ENCODE measurements around the gene TP53TG5. TPM values are rescaled to one million over a fixed set of nuclear protein-coding genes. Genes with fewer than 3 reads are reported as not detected.
A peak's percentile ranks its signal among the peaks of the same experiment; 100 is the strongest.
"Not testable (repeated sequence)": the region's sequence is repeated elsewhere in the genome, so short reads cannot be mapped to it uniquely, and the experiment has no call there.

The TP53TG5 gene
- total RNA-seq, 5 donors from 2014 or later (not counting 1 experiment from before 2014, with no cell fraction given) = 0.10 to 0.23 (median 0.16) TPM; not detected in 2

DNA sequence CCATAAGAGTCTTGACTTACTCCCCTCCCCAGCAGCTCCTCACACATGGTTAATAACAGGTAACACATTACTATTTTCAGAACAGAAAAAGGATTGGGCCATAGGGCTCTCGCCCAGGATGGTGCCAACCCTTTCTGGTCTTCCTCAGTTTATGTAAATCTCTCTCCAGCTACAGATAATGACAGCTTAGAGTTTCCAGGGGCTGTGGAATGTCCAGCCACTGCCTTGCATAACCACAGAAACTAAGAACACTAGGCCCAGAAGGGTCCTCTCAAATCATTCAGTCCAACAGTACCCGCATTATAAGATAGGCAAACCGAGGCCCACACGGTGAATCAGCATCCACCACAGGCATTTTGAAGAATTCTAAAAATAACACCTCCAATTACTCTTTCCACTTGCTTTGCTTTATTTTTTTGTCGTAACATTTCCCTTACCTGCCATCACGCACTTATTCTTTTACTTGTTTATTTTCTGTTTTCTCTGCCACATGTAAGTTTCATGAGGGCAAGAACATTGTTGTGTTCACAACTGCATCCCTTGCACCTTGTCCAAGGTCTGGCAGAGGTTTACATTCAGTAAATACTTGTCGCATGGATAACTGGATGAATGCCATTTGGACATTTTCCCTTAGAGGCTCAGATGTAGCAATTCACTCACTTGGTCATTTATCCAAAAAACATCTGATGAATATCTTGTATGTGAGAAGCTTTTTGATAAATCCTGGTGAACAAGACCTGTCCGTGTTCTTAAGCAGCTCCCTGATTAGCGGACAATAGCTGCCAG, 23.5 kb downstream of the TP53TG5 start:
- ChIA-PET POLR2A (no interaction called here), CTCF (interaction anchor here in 1 of 2 donors (1.9 kb wide), 1 partner anchor 82 kb away, joined by 5 read pairs; no protein-coding TSS in a partner anchor)
- Histone ChIP-seq H3K4me1 (ENCODE audit: control insufficient read depth in 1 of 2, extremely low read depth in 1 of 2, insufficient read depth in 2 of 2, low read length in 2 of 2) (no peaks in the 10 kb centered on the region), H3K36me3 (ENCODE audit: control insufficient read depth in 2 of 2, extremely low read depth in 1 of 2, insufficient read depth in 1 of 2, low read length in 1 of 2) (no peaks in the 10 kb centered on the region), H3K27ac (ENCODE audit: low read length) (no peak overlapping the region), H3K9me3 (no peaks in the 10 kb centered on the region), H3K4me3 (ENCODE audit: control insufficient read depth in 1 of 2, extremely low read depth in 1 of 2, low read length in 1 of 2) (no peak overlapping the region), H3K27me3 (replicated peaks in 1 of 2; ENCODE audit: control insufficient read depth in 2 of 2, extremely low read depth in 1 of 2, insufficient read depth in 2 of 2, low read length in 1 of 2) (no peaks in the 10 kb centered on the region)
- no peak for DNase-seq
- H3K9me3 Mint-ChIP-seq = no peaks in the 10 kb centered on the region
- peak overlapping the region; percentile 85 to 91 for H3K27ac Mint-ChIP-seq
- 69% methylated on average over 7 of the region's 9 CpGs for WGBS (ENCODE audit: insufficient coverage)
- H3K4me3 Mint-ChIP-seq = no peak overlapping the region
- no peaks in the 10 kb centered on the region for H3K27me3 Mint-ChIP-seq
- peaks cover 0 to 36% (median 30%) of the 10 kb centered on the region in 3 donors for H3K4me1 Mint-ChIP-seq
- H3K36me3 Mint-ChIP-seq = no peaks in the 10 kb centered on the region
- ATAC-seq (replicated peaks in 1 of 4) = no peak

DNA sequence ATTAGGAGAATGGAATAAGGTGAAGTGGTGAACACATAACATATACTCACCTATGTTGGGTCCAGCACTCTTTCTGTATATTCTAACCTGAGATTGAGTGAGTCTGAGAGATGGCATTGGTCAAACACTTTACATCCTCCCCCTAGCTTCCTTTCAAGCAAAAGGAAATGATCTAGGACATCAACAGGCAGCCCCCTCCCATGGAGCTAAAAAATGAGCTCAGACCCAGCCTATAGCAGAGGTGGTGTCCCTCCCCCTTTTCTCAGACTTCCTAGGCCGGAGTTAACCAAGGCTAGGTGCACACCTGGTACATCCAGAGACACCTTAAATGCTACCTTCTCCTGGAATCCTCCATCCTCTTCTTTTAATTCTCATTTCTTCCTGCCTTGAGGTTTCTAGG, 24.4 kb downstream of the TP53TG5 start:
- Mint-ChIP-seq H3K27ac (peak overlapping the region; percentile 3 to 45), H3K36me3 (no peaks in the 10 kb centered on the region), H3K4me3 (no peak overlapping the region), H3K4me1 (peaks cover 0 to 36% (median 30%) of the 10 kb centered on the region in 3 donors), H3K27me3 (no peaks in the 10 kb centered on the region), H3K9me3 (no peaks in the 10 kb centered on the region)
- Histone ChIP-seq H3K27me3 (replicated peaks in 1 of 2; ENCODE audit: control insufficient read depth in 2 of 2, extremely low read depth in 1 of 2, insufficient read depth in 2 of 2, low read length in 1 of 2) (no peaks in the 10 kb centered on the region), H3K36me3 (ENCODE audit: control insufficient read depth in 2 of 2, extremely low read depth in 1 of 2, insufficient read depth in 1 of 2, low read length in 1 of 2) (no peaks in the 10 kb centered on the region), H3K4me1 (ENCODE audit: control insufficient read depth in 1 of 2, extremely low read depth in 1 of 2, insufficient read depth in 2 of 2, low read length in 2 of 2) (peaks cover 0 to under 1% of the 10 kb centered on the region in 2 experiments), H3K9me3 (no peaks in the 10 kb centered on the region), H3K27ac (ENCODE audit: low read length) (no peak overlapping the region), H3K4me3 (ENCODE audit: control insufficient read depth in 1 of 2, extremely low read depth in 1 of 2, low read length in 1 of 2) (no peak overlapping the region)
- ChIA-PET CTCF (interaction anchor here in 1 of 2 donors (1.9 kb wide), 1 partner anchor 83 kb away, joined by 5 read pairs; no protein-coding TSS in a partner anchor), POLR2A (no interaction called here)
- 80% methylated on average over 1 of the region's 1 CpG for WGBS (ENCODE audit: insufficient coverage)
- DNase-seq (no peak), ATAC-seq (replicated peaks in 1 of 4) (no peak)

DNA sequence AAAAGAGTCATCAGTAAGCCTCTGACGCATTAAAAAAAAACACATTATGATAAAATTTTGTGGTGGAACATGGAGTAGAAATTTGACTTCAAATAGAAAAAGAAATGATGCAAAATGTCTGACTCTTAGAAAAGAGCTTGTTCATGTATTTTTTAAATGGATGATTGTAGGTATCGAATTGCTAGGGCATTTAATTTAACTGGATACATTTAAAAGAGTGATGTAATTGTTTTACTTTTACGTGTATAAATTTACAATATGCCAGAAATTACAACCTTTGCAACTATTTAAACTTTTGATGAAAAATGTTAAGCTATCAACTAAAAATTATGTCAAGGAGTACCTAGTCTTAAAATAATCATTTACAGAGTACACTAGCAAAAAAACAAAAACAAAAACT, 25.4 kb downstream of the TP53TG5 start:
- CTCF ChIA-PET = interaction anchor here (0.5 to 1.9 kb wide), 5 partner anchors 10 to 84 kb away, joined by 3 to 7 read pairs (median 5); partner anchors contain the start of gene SYS1 (in 1 of the 2)

DNA sequence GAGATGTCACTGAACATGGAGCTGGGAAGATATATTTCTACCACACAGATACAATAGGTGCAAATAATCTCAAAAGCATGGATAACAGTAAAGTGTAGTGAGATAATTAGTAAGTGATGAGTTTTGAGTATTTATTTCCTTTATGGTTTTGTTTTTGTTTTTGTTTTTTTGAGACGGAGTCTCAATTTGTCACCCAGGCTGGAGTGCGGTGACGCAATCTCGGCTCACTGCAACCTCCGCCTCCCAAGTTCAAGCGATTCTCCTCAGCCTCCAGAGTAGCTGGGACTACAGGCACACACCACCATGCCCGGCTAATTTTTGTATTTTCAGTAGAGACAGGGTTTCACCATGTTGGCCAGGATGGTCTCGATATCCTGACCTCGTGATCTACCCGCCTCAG, 27.3 kb downstream of the TP53TG5 start:
- H3K27ac Mint-ChIP-seq; H3K27me3 ChIP-seq (replicated peaks in 1 of 2; ENCODE audit: control insufficient read depth in 2 of 2, extremely low read depth in 1 of 2, insufficient read depth in 2 of 2, low read length in 1 of 2); H3K4me3 Mint-ChIP-seq; H3K27ac ChIP-seq (ENCODE audit: low read length); H3K36me3 ChIP-seq (ENCODE audit: control insufficient read depth in 2 of 2, extremely low read depth in 1 of 2, insufficient read depth in 1 of 2, low read length in 1 of 2); ATAC-seq (replicated peaks in 1 of 4); POLR2A ChIA-PET; DNase-seq; H3K36me3 Mint-ChIP-seq; H3K4me3 ChIP-seq (ENCODE audit: control insufficient read depth in 1 of 2, extremely low read depth in 1 of 2, low read length in 1 of 2); CTCF ChIA-PET; H3K27me3 Mint-ChIP-seq; H3K9me3 ChIP-seq; H3K9me3 Mint-ChIP-seq: not testable (repeated sequence)
- 71% methylated on average over 1 of the region's 10 CpGs for WGBS (ENCODE audit: insufficient coverage)
- peaks cover 0 to 15% of the 10 kb centered on the region in 2 experiments for H3K4me1 ChIP-seq (ENCODE audit: control insufficient read depth in 1 of 2, extremely low read depth in 1 of 2, insufficient read depth in 2 of 2, low read length in 2 of 2)
- H3K4me1 Mint-ChIP-seq = peaks cover 8 to 37% (median 34%) of the 10 kb centered on the region in 3 donors

More for the DNA sequence above, 25.4 kb downstream of the TP53TG5 start:
- Histone ChIP-seq H3K9me3 (no peaks in the 10 kb centered on the region), H3K27me3 (replicated peaks in 1 of 2; ENCODE audit: control insufficient read depth in 2 of 2, extremely low read depth in 1 of 2, insufficient read depth in 2 of 2, low read length in 1 of 2) (peaks cover 0 to 4% of the 10 kb centered on the region in 2 experiments), H3K4me1 (ENCODE audit: control insufficient read depth in 1 of 2, extremely low read depth in 1 of 2, insufficient read depth in 2 of 2, low read length in 2 of 2) (peaks cover 0 to 8% of the 10 kb centered on the region in 2 experiments), H3K4me3 (ENCODE audit: control insufficient read depth in 1 of 2, extremely low read depth in 1 of 2, low read length in 1 of 2) (no peak overlapping the region), H3K36me3 (ENCODE audit: control insufficient read depth in 2 of 2, extremely low read depth in 1 of 2, insufficient read depth in 1 of 2, low read length in 1 of 2) (no peaks in the 10 kb centered on the region), H3K27ac (ENCODE audit: low read length) (no peak overlapping the region)
- H3K36me3 Mint-ChIP-seq = no peaks in the 10 kb centered on the region
- no peaks in the 10 kb centered on the region for H3K27me3 Mint-ChIP-seq
- no CpG with 5 or more reads among the region's 3 CpGs for WGBS (ENCODE audit: insufficient coverage)
- H3K9me3 Mint-ChIP-seq = no peaks in the 10 kb centered on the region
- H3K4me3 Mint-ChIP-seq = no peak overlapping the region
- POLR2A ChIA-PET = interaction anchor here in 1 of 2 donors (0.6 kb wide), 1 partner anchor 87 kb away, joined by 3 read pairs; no protein-coding TSS in a partner anchor
- DNase-seq (no peak), ATAC-seq (replicated peaks in 1 of 4) (no peak)
- H3K27ac Mint-ChIP-seq = no peak overlapping the region
- peaks cover 0 to 33% (median 31%) of the 10 kb centered on the region in 3 donors for H3K4me1 Mint-ChIP-seq

DNA sequence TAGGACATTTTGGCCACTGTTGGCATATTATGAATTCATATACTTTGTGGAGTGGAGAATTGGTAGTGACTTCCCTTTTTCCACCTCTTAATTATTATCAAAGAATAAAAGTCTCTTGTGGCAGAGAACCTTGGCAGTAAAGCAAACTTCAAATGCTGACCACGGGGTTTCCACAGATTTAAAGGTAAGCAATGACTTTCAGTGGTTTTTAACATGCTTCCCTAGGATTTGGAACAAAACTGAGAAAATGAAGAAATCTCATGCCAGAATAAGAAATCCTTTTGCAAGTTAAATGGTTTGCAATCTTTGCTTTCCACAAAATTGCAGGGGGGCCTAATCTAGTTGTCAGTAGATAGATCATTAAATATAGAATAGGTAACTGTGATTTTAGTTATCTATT, 27.9 kb downstream of the TP53TG5 start:
- no peak overlapping the region for H3K4me3 Mint-ChIP-seq
- H3K27me3 ChIP-seq (replicated peaks in 1 of 2; ENCODE audit: control insufficient read depth in 2 of 2, extremely low read depth in 1 of 2, insufficient read depth in 2 of 2, low read length in 1 of 2) = peaks cover 0 to 14% of the 10 kb centered on the region in 2 experiments
- no peaks in the 10 kb centered on the region for H3K9me3 ChIP-seq
- no peak overlapping the region for H3K27ac Mint-ChIP-seq
- H3K36me3 Mint-ChIP-seq = no peaks in the 10 kb centered on the region
- H3K27ac ChIP-seq (ENCODE audit: low read length) = no peak overlapping the region
- DNase-seq (no peak), ATAC-seq (replicated peaks in 1 of 4) (no peak)
- no peak overlapping the region for H3K4me3 ChIP-seq (ENCODE audit: control insufficient read depth in 1 of 2, extremely low read depth in 1 of 2, low read length in 1 of 2)
- CTCF ChIA-PET = no interaction called here
- POLR2A ChIA-PET = no interaction called here
- H3K4me1 ChIP-seq (ENCODE audit: control insufficient read depth in 1 of 2, extremely low read depth in 1 of 2, insufficient read depth in 2 of 2, low read length in 2 of 2) = peaks cover 0 to 15% of the 10 kb centered on the region in 2 experiments
- H3K4me1 Mint-ChIP-seq = peaks cover 12 to 34% (median 29%) of the 10 kb centered on the region in 3 donors
- peaks cover 8% of the 10 kb centered on the region in 2 donors for H3K27me3 Mint-ChIP-seq
- WGBS (ENCODE audit: insufficient coverage) = no CpG with 5 or more reads among the region's 1 CpG
- H3K36me3 ChIP-seq (ENCODE audit: control insufficient read depth in 2 of 2, extremely low read depth in 1 of 2, insufficient read depth in 1 of 2, low read length in 1 of 2) = no peaks in the 10 kb centered on the region
- H3K9me3 Mint-ChIP-seq = no peaks in the 10 kb centered on the region

- peaks cover 0 to 17% of the 10 kb centered on the region in 2 experiments for H3K27me3 ChIP-seq (replicated peaks in 1 of 2; ENCODE audit: control insufficient read depth in 2 of 2, extremely low read depth in 1 of 2, insufficient read depth in 2 of 2, low read length in 1 of 2)
- peaks cover 0 to 15% of the 10 kb centered on the region in 2 experiments for H3K4me1 ChIP-seq (ENCODE audit: control insufficient read depth in 1 of 2, extremely low read depth in 1 of 2, insufficient read depth in 2 of 2, low read length in 2 of 2)
- H3K4me3 ChIP-seq (ENCODE audit: control insufficient read depth in 1 of 2, extremely low read depth in 1 of 2, low read length in 1 of 2) = peak within 1 kb of the TSS; percentile 52 to 61
- Mint-ChIP-seq H3K36me3 (no peaks in the 10 kb centered on the region), H3K9me3 (no peaks in the 10 kb centered on the region), H3K4me3 (peak within 1 kb of the TSS; percentile 73 to 78 (median 74)), H3K27ac (peak within 1 kb of the TSS in 1 of 2 donors; percentile 22), H3K4me1 (peaks cover 12 to 30% (median 19%) of the 10 kb centered on the region in 3 donors), H3K27me3 (peaks cover 8 to 12% of the 10 kb centered on the region in 2 donors)
- no peaks in the 10 kb centered on the region for H3K36me3 ChIP-seq (ENCODE audit: control insufficient read depth in 2 of 2, extremely low read depth in 1 of 2, insufficient read depth in 1 of 2, low read length in 1 of 2)
- H3K27ac ChIP-seq (ENCODE audit: low read length) = no peak within 1 kb of the TSS
- POLR2A ChIA-PET = interaction anchor here in 1 of 2 donors (0.5 kb wide), 1 partner anchor 19 kb away, joined by 3 read pairs; no protein-coding TSS in a partner anchor
- ATAC-seq (replicated peaks in 1 of 4) (peak; percentile 86 to 90 (median 87)), DNase-seq (peak in 33 of 35 experiments; percentile 4 to 77 (median 31))
- no peaks in the 10 kb centered on the region for H3K9me3 ChIP-seq
- WGBS (ENCODE audit: insufficient coverage) = 3% methylated on average over 41 of the region's 77 CpGs
- CTCF ChIA-PET = interaction anchor here in 1 of 2 donors (1.4 kb wide), 1 partner anchor 88 kb away, joined by 4 read pairs; no protein-coding TSS in a partner anchor
These were observed 30.0 kb downstream of the TP53TG5 start, which contains the start of gene SDC4 for GRCh38 chr20:45347936-45348778. TSS of gene SDC4 (minus strand) at chr20:45348424. CDS start at chr20:45348384, 40 bp downstream.

Data from T-cell (primary cell).